A549 treated with Hydrocortisone at 1 μM for 4 hours (cell line): ENCODE results near the gene CYP26C1. TPM values are rescaled to one million over a fixed set of nuclear protein-coding genes. Genes with fewer than 3 reads are reported as not detected.

Source experiments
- total RNA-seq: library from RNA; stranded (reverse); fragments of 200-300 nt; extraction: Qiagen RNA extraction; gene quantifications from 5 replicates; pipeline ENCODE4 v1.2.3, GENCODE V29; 2022

Gene CYP26C1
- not detected in 5 replicates for total RNA-seq

DNA sequence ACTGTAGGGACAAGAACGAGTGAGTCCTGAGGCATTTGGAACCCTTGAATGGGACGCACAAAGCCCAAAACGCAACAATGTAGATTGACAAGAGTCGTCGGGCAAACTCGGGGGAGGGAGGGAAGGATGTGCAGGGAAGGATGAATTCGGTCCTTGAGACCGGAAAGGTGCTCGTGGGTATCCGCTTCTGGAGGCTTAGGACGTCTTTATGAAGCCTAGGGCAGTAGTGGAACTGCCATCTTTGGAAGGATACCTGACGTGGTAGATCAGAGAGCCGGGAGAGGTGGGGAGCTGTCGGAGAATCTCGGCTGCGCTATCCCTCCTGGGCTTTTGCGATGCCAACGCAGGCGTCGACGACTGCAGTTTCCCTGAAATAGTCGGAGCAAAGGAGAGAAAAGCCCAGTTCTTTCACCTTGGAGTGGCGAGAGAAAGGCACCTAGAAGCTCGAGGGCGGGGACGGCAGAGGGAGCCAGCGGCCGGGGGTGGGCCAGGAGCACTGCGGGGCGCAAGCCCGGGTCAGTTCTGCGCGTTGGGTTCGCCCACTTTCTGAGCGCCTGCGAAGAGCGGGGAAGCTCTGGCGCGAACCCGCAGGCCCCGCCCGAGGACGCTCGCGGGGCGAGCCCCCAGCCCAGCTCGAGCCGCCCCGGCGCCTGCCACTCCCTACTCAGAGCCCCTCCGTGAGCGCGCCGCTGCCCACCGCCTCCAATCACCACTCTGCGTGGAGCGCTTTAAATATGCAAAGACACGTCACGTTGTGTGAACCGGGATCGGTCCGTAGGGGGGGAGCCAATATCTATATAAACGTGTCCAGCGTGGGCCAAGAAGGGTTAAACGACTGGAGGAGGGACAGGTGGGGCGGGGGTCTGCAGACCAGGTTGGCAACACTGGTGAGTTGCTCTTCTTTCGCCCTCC is at the start of gene CYP26C1:
CYP26C1 (plus strand) TSS at position 824 of the 912 bp plus-strand sequence. CDS start 466 bp downstream, outside the sequence.

GRCh38 chr10:93073539-93074146 is 13.0 kb downstream of the CYP26C1 start, which contains the start of gene CYP26A1:
CYP26A1 (plus strand) TSS chr10:93073893; CDS start chr10:93073935, 42 bp downstream.

Other genes starting within 250 kb of the CYP26C1 start
- gene EXOC6, start 212.3 kb upstream of the CYP26C1 start, total RNA-seq = 11.9 to 26.7 TPM (median 14.9 TPM) in 5 replicates
- gene CYP26A1, start 13.1 kb downstream of the CYP26C1 start, total RNA-seq = 1.7 to 2.9 TPM (median 2.4 TPM) in 5 replicates